Esophagus muscularis mucosa (tissue), 4 donors: ENCODE data around the gene ANXA7. TPM values are rescaled to one million over a fixed set of nuclear protein-coding genes. Genes with fewer than 3 reads are reported as not detected.
"Not testable (repeated sequence)": the region's sequence is repeated elsewhere in the genome, so short reads cannot be mapped to it uniquely, and the experiment has no call there.

Experiments used
- DNase-seq: peaks from one replicate; pipeline ENCODE4 v3.0.0-alpha.2; 2017; ENCODE audit errors: extremely low spot score
- H3K27ac ChIP-seq, 4 donors: fragments of 200-600 bp; sonication (generic); replicated peaks in 1 of 4; 1 replicate in 3 of 4; 2 replicates in 1 of 4; pipeline ENCODE4 v1.5.1; 2016 to 2019; ENCODE audit warnings: mild to moderate bottlenecking in 1 of 4
- H3K27me3 ChIP-seq, 4 donors: fragments of 200-600 bp; sonication (generic); one replicate each; pipeline versions ENCODE4 v1.5.1 to v1.6.0; 2016 to 2019
- H3K36me3 ChIP-seq, 4 donors: fragments of 200-600 bp; sonication (generic); one replicate each; pipeline ENCODE4 v1.5.1; 2016 to 2019
- H3K4me1 ChIP-seq, 4 donors: fragments of 200-600 bp; sonication (generic); one replicate each; pipeline ENCODE4 v1.5.1; 2016 to 2019
- H3K4me3 ChIP-seq, 4 donors: fragments of 200-600 bp; sonication (generic); 1 replicate in 2 of 4; 2 replicates in 2 of 4; pipeline ENCODE4 v1.5.1; 2016 to 2019; ENCODE audit warnings: mild to moderate bottlenecking in 4 of 4, moderate library complexity in 1 of 4
- H3K9me3 ChIP-seq, 4 donors: fragments of 200-600 bp; sonication (generic); 1 replicate in 3 of 4; 2 replicates in 1 of 4; pipeline ENCODE4 v1.5.1; 2016 to 2019
- CTCF ChIP-seq, 3 experiments: fragments of 200-600 bp in 2 of 3; fragments of 450-650 bp in 1 of 3; sonication (generic) in 2 of 3; IDR thresholded peaks; one replicate each; pipeline ENCODE4 v1.5.1; 2017 to 2019; ENCODE audit warnings: antibody characterized with exemption in 3 of 3, mild to moderate bottlenecking in 2 of 3, moderate library complexity in 1 of 3
- EP300 ChIP-seq: sonication (generic); formaldehyde crosslinking; IDR thresholded peaks from one replicate; pipeline ENCODE4 v1.6.1; 2017; ENCODE audit warnings: antibody characterized with exemption
- POLR2A ChIP-seq: fragments of 450-650 bp; IDR thresholded peaks from one replicate; pipeline ENCODE4 v1.6.1; 2017; ENCODE audit warnings: antibody characterized with exemption, moderate library complexity, mild to moderate bottlenecking, low read depth
- POLR2AphosphoS5 ChIP-seq, 2 donors: sonication (generic); formaldehyde crosslinking; IDR thresholded peaks; one replicate each; pipeline ENCODE4 v1.6.1; 2017; ENCODE audit warnings: antibody characterized with exemption in 2 of 2
- WGBS: methylation state at CpG from one replicate; pipeline ENCODE4 v1.1.5; 2018; 5-methylcytosine and 5-hydroxymethylcytosine counted together
- intact Hi-C: fragments of 100-400 bp; cut with DNase I; formaldehyde crosslinking; loops from one replicate; pipeline ENCODE4 v1.15.1; 2023
- small RNA-seq, 3 donors: library from RNA; depleted of rRNA; stranded (forward); fragments of <200 nt; gene quantifications; one replicate each; pipeline ENCODE3, GENCODE V24; 2016
- total RNA-seq, 4 donors: library from RNA; depleted of rRNA; stranded (reverse); fragments of >200 nt; gene quantifications; one replicate each; pipeline versions ENCODE4 v1.1.0 to v1.2.1, GENCODE V29; 2016

ANXA7 gene
- total RNA-seq, 4 donors from 2014 or later = 105 to 135 (median 128) TPM

GRCh38 chr10:73332379-73332778 lies 81.5 kb downstream of the ANXA7 start:
- no peak overlapping the region for H3K4me3 ChIP-seq
- no peaks in the 10 kb centered on the region for H3K36me3 ChIP-seq
- TF ChIP-seq POLR2A (no peak), POLR2AphosphoS5 (IDR thresholded peaks at IDR 0.05) (no peak), CTCF (IDR thresholded peaks at IDR 0.05) (no peak), EP300 (no peak)
- H3K9me3 ChIP-seq = no peaks in the 10 kb centered on the region
- intact Hi-C loops = no loop called here
- no peaks in the 10 kb centered on the region for H3K4me1 ChIP-seq
- H3K27ac ChIP-seq = no peak overlapping the region
- 91% methylated on average over 2 of the region's 2 CpGs for WGBS
- no peak for DNase-seq
- no peaks in the 10 kb centered on the region for H3K27me3 ChIP-seq

- H3K27me3 ChIP-seq, DNase-seq, H3K4me1 ChIP-seq, H3K36me3 ChIP-seq, intact Hi-C loops, H3K27ac ChIP-seq, H3K9me3 ChIP-seq, H3K4me3 ChIP-seq: not testable (repeated sequence)
- whole genome bisulfite sequencing = no CpG with 5 or more reads among the region's 1 CpG
These were observed 85.3 kb downstream of the ANXA7 start for GRCh38 chr10:73328523-73328922.

GRCh38 chr10:73325290-73325689 lies 88.6 kb downstream of the ANXA7 start:
- DNase-seq, H3K36me3 ChIP-seq, H3K27me3 ChIP-seq, H3K4me1 ChIP-seq, H3K27ac ChIP-seq, intact Hi-C loops, H3K4me3 ChIP-seq, H3K9me3 ChIP-seq: not testable (repeated sequence)
- 65% methylated on average over 2 of the region's 4 CpGs for WGBS

Small RNAs within 50 kb of the gene (small RNA-seq; reads per million reads assigned to genes)
- 0 reads per million in 3 donors for gene RF00019

Other genes starting within 250 kb of the ANXA7 start
- gene ECD, start 246.1 kb downstream of the ANXA7 start, total RNA-seq = 10 to 100 TPM; 22.7 to 30.3 (median 25.5) TPM
- 10 to 100 TPM; 14.1 to 18.0 (median 14.9) TPM for gene FAM149B1, start 245.9 kb downstream of the ANXA7 start, total RNA-seq
- gene DNAJC9, start 166.8 kb downstream of the ANXA7 start, total RNA-seq = 10 to 100 TPM in 3 of 4 donors, 1 to 10 TPM in 1; 9.3 to 13.6 (median 11.1) TPM
- 10 to 100 TPM; 34.5 to 46.1 (median 38.0) TPM for gene MRPS16, start 161.4 kb downstream of the ANXA7 start, total RNA-seq
- 1 to 10 TPM in 3 of 4 donors, under 1 TPM in 1; 0.99 to 3.3 (median 1.1) TPM for gene CFAP70, start 55.2 kb downstream of the ANXA7 start, total RNA-seq
- 1 to 10 TPM in 3 of 4 donors, under 1 TPM in 1; 0.83 to 2.7 (median 1.4) TPM for gene MSS51, start 19.5 kb upstream of the ANXA7 start, total RNA-seq
- gene PPP3CB, start 82.0 kb upstream of the ANXA7 start, total RNA-seq = 100 to 1,000 TPM in 1 of 4 donors, 10 to 100 TPM in 3; 67.1 to 106 (median 71.6) TPM
- 10 to 100 TPM; 45.6 to 54.8 (median 46.7) TPM for gene USP54, start 177.3 kb upstream of the ANXA7 start, total RNA-seq
- under 1 TPM in 2 of 4 donors, not detected in 2; 0.17 to 0.29 TPM for gene MYOZ1, start 227.4 kb upstream of the ANXA7 start, total RNA-seq
- not detected for gene SYNPO2L, start 242.0 kb upstream of the ANXA7 start, total RNA-seq